ENCODE data around the gene UBQLN2. TPM values are rescaled to one million over a fixed set of nuclear protein-coding genes. Genes with fewer than 3 reads are reported as not detected.

Gene UBQLN2
- total and polyA plus RNA-seq, 2 donors from 2014 or later = 16.4 to 31.9 TPM

DNA sequence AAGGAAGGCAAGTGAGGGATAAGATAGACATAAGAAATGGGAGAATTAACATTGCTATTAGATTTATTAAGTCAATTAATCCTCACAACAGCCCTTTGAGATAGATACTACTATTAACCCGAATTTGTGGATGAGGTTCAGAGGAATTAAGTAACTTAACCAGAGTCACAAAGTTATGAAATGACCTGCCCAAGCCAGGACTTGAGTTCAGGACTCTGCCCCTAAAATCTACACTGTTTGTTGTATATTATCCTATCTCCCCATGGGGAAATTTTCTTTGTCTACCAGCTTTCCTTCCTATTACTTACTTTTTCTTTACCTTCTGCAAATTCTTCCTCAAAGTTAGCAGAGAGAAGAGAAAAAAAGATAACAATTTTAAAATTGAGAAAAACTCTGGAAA lies 33.4 kb upstream of the UBQLN2 start:
- Histone ChIP-seq H3K4me3 (ENCODE audit: low read length in 3 of 3) (no peak overlapping the region), H3K4me1 (ENCODE audit: control insufficient read depth in 2 of 3, insufficient read depth in 2 of 3, low read depth in 1 of 3, low read length in 3 of 3) (no peaks in the 10 kb centered on the region), H3K9me3 (ENCODE audit: control insufficient read depth in 2 of 3, insufficient read depth in 1 of 3, low read length in 3 of 3) (no peaks in the 10 kb centered on the region), H3K27me3 (ENCODE audit: control insufficient read depth, insufficient read depth, low read length) (no peaks in the 10 kb centered on the region), H3K9ac (ENCODE audit: low read length in 3 of 3) (no peak overlapping the region), H3K27ac (ENCODE audit: low read depth in 2 of 2, low read length in 2 of 2) (no peak overlapping the region), H3K36me3 (ENCODE audit: control insufficient read depth in 2 of 3, insufficient read depth in 3 of 3, low read length in 3 of 3) (no peaks in the 10 kb centered on the region)
- DNase-seq (no peak), FAIRE-seq (no peak)
- TF ChIP-seq, protein P1, sequence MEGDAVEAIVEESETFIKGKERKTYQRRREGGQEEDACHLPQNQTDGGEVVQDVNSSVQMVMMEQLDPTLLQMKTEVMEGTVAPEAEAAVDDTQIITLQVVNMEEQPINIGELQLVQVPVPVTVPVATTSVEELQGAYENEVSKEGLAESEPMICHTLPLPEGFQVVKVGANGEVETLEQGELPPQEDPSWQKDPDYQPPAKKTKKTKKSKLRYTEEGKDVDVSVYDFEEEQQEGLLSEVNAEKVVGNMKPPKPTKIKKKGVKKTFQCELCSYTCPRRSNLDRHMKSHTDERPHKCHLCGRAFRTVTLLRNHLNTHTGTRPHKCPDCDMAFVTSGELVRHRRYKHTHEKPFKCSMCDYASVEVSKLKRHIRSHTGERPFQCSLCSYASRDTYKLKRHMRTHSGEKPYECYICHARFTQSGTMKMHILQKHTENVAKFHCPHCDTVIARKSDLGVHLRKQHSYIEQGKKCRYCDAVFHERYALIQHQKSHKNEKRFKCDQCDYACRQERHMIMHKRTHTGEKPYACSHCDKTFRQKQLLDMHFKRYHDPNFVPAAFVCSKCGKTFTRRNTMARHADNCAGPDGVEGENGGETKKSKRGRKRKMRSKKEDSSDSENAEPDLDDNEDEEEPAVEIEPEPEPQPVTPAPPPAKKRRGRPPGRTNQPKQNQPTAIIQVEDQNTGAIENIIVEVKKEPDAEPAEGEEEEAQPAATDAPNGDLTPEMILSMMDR (IDR thresholded peaks at IDR 0.05; ENCODE audit: borderline replicate concordance, extremely low read depth, insufficient read depth) = no peak
- intact Hi-C loops (cut with DNase I) = no loop called here

DNA sequence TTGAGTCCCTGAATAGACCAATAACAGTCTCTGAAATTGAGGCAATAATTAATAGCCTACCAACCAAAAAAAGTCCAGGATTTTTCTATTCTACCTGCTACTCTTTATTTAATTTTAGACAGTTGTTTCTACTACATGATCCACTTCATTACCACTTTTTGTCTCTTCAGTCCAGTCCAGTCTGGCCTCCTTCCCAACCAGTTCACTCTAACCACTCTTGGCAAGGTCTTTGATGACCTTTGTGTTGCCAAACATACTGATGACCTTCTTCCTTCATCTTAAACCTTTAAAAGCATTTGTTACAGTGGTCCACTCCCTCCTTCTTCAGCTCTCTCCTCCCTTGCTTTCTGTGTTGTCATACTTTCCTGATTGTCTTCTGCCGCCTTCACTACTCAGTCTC lies 12.8 kb upstream of the UBQLN2 start:
- no peak overlapping the region for H3K27ac ChIP-seq (ENCODE audit: low read depth in 2 of 2, low read length in 2 of 2)
- H3K9ac ChIP-seq (ENCODE audit: low read length in 3 of 3) = no peak overlapping the region
- H3K27me3 ChIP-seq (ENCODE audit: control insufficient read depth, insufficient read depth, low read length) = no peaks in the 10 kb centered on the region
- H3K36me3 ChIP-seq (ENCODE audit: control insufficient read depth in 2 of 3, insufficient read depth in 3 of 3, low read length in 3 of 3) = no peaks in the 10 kb centered on the region
- DNase-seq (no peak), FAIRE-seq (no peak)
- intact Hi-C loops (cut with DNase I) = no loop called here
- H3K4me1 ChIP-seq (ENCODE audit: control insufficient read depth in 2 of 3, insufficient read depth in 2 of 3, low read depth in 1 of 3, low read length in 3 of 3) = no peaks in the 10 kb centered on the region
- no peak overlapping the region for H3K4me3 ChIP-seq (ENCODE audit: low read length in 3 of 3)
- no peaks in the 10 kb centered on the region for H3K9me3 ChIP-seq (ENCODE audit: control insufficient read depth in 2 of 3, insufficient read depth in 1 of 3, low read length in 3 of 3)
- TF ChIP-seq, protein P1 (IDR thresholded peaks at IDR 0.05; ENCODE audit: borderline replicate concordance, extremely low read depth, insufficient read depth) = no peak

DNA sequence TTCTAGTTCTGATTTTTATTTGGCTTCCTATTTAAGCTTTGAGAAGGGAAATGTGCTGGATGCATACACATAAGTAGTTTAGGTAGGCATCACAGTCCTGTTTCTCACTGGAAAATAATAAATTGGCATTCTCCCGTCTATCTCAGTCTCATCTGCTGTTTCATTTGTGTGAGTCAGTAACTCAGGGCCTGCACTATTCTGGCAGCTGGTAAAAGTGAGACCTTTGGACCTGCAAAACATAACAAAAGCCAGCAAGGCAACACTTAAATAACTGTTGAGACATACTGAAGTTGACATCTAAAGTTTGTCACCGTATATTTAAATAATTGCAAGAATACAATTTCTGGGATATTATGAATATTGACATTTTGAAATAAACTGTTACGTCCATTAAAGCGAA lies 8.6 kb upstream of the UBQLN2 start:
- intact Hi-C loops (cut with DNase I) = no loop called here
- no peak for DNase-seq
- H3K27me3 ChIP-seq (ENCODE audit: control insufficient read depth, insufficient read depth, low read length) = no peaks in the 10 kb centered on the region
- H3K4me3 ChIP-seq (ENCODE audit: low read length in 3 of 3) = no peak overlapping the region
- TF ChIP-seq, protein P1 (IDR thresholded peaks at IDR 0.05; ENCODE audit: borderline replicate concordance, extremely low read depth, insufficient read depth) = no peak
- peak; percentile 65 for FAIRE-seq
- H3K9me3 ChIP-seq (ENCODE audit: control insufficient read depth in 2 of 3, insufficient read depth in 1 of 3, low read length in 3 of 3) = no peaks in the 10 kb centered on the region
- no peak overlapping the region for H3K9ac ChIP-seq (ENCODE audit: low read length in 3 of 3)
- no peaks in the 10 kb centered on the region for H3K36me3 ChIP-seq (ENCODE audit: control insufficient read depth in 2 of 3, insufficient read depth in 3 of 3, low read length in 3 of 3)
- H3K4me1 ChIP-seq (ENCODE audit: control insufficient read depth in 2 of 3, insufficient read depth in 2 of 3, low read depth in 1 of 3, low read length in 3 of 3) = no peaks in the 10 kb centered on the region
- no peak overlapping the region for H3K27ac ChIP-seq (ENCODE audit: low read depth in 2 of 2, low read length in 2 of 2)

DNA sequence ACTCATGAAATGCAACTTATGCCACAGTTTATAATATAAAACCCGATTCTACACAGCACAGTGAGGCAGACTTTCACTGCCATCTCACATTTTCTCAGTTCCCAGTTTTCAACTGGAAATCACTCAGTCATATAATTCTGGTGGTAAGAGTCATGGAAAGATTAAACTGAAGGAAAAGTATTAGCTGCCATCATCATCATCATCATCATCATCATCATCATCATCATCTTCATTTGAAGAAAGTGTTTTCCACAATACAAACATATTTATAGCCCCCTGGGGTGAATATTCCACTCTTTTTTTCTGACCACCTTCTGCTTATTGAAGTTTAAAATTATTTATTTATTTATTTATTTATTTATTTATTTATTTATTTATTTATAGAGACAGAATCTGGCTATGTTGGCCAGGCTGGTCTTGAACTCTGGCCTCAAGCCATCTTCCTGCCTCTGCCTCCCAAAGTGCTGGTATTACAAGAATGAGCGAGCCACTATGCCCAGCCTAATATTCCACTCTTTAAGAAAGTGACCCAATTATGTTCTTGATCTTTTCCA lies 6.0 kb upstream of the UBQLN2 start:
- intact Hi-C loops (cut with DNase I) = no loop called here
- DNase-seq = no peak
- Histone ChIP-seq H3K4me3 (ENCODE audit: low read length in 3 of 3) (no peak overlapping the region), H3K4me1 (ENCODE audit: control insufficient read depth in 2 of 3, insufficient read depth in 2 of 3, low read depth in 1 of 3, low read length in 3 of 3) (no peaks in the 10 kb centered on the region), H3K36me3 (ENCODE audit: control insufficient read depth in 2 of 3, insufficient read depth in 3 of 3, low read length in 3 of 3) (no peaks in the 10 kb centered on the region), H3K27me3 (ENCODE audit: control insufficient read depth, insufficient read depth, low read length) (no peaks in the 10 kb centered on the region), H3K27ac (ENCODE audit: low read depth in 2 of 2, low read length in 2 of 2) (no peak overlapping the region), H3K9me3 (ENCODE audit: control insufficient read depth in 2 of 3, insufficient read depth in 1 of 3, low read length in 3 of 3) (no peaks in the 10 kb centered on the region), H3K9ac (ENCODE audit: low read length in 3 of 3) (no peak overlapping the region)
- TF ChIP-seq, protein P1 (IDR thresholded peaks at IDR 0.05; ENCODE audit: borderline replicate concordance, extremely low read depth, insufficient read depth) = no peak
- no peak for FAIRE-seq

Measured in kidney (tissue), 14 donors.